Measurements from ENCODE around the gene CERS1.

CERS1 gene

GRCh38 chr19:18897094-18898029, 1.4 kb upstream of the CERS1 start:
- no peak for DNase-seq

- DNase-seq: no peak
These were observed 473 bp upstream of the CERS1 start for GRCh38 chr19:18896421-18896841.

GRCh38 chr19:18895038-18895823, 727 bp downstream of the CERS1 start:
- peak in 1 of 2 experiments; percentile 27 for DNase-seq

GRCh38 chr19:18894254-18895037, 1.5 kb downstream of the CERS1 start:
- no peak for DNase-seq

GRCh38 chr19:18893587-18894253, 2.2 kb downstream of the CERS1 start:
- DNase-seq: no peak

GRCh38 chr19:18889949-18890745, 5.8 kb downstream of the CERS1 start:
- DNase-seq: no peak

GRCh38 chr19:18886972-18887371, 9.0 kb downstream of the CERS1 start:
- no peak for DNase-seq

- DNase-seq: no peak
These were observed 12.2 kb downstream of the CERS1 start for GRCh38 chr19:18883526-18884304.

- no peak for DNase-seq
These were observed 14.5 kb downstream of the CERS1 start for GRCh38 chr19:18881491-18881890.

- peak; percentile 38 to 46 for DNase-seq
These were observed 16.2 kb downstream of the CERS1 start for GRCh38 chr19:18879579-18880373.

- no peak for DNase-seq
These were observed 16.9 kb downstream of the CERS1 start for GRCh38 chr19:18878858-18879578.

- no peak for DNase-seq
These were observed 17.7 kb downstream of the CERS1 start for GRCh38 chr19:18878058-18878797.

GRCh38 chr19:18876865-18877264, 19.1 kb downstream of the CERS1 start:
- DNase-seq: no peak

GRCh38 chr19:18875726-18876125, 20.2 kb downstream of the CERS1 start:
- no peak for DNase-seq

GRCh38 chr19:18871543-18871942, 24.4 kb downstream of the CERS1 start:
- no peak for DNase-seq

- DNase-seq: no peak
These were observed 25.3 kb downstream of the CERS1 start for GRCh38 chr19:18870531-18871172.

GRCh38 chr19:18869781-18870530, 26.0 kb downstream of the CERS1 start:
- DNase-seq: no peak
